Liver (tissue), 9 donors: ENCODE results near the gene ZNF726. TPM values are rescaled to one million over a fixed set of nuclear protein-coding genes. Genes with fewer than 3 reads are reported as not detected.

ENCODE experiments used
- DNase-seq: peaks from one replicate; pipeline ENCODE4 v3.0.0-alpha.2; 2017; ENCODE audit warnings: low spot score
- H3K27ac ChIP-seq, 2 donors: one replicate each; pipeline ENCODE4 v1.7.0; 2013; ENCODE audit warnings: inconsistent platforms in 2 of 2, low read length in 2 of 2, control low read depth in 1 of 2, low read depth in 1 of 2, mild to moderate bottlenecking in 1 of 2
- H3K27me3 ChIP-seq, 4 donors: one replicate each; pipeline versions ENCODE4 v1.6.1 to v1.7.0; 2013; ENCODE audit warnings: low read length in 3 of 4, inconsistent platforms in 1 of 4, mild to moderate bottlenecking in 1 of 4, moderate library complexity in 1 of 4; ENCODE audit not compliant: control insufficient read depth in 4 of 4, insufficient read depth in 4 of 4
- H3K36me3 ChIP-seq, 4 donors: one replicate each; pipeline versions ENCODE4 v1.6.1 to v1.7.0; 2013; ENCODE audit warnings: low read length in 3 of 4, mild to moderate bottlenecking in 3 of 4, low read depth in 1 of 4, moderate library complexity in 1 of 4; ENCODE audit not compliant: control insufficient read depth in 4 of 4, insufficient read depth in 3 of 4
- H3K4me1 ChIP-seq, 4 donors: one replicate each; pipeline versions ENCODE4 v1.6.1 to v1.7.0; 2013; ENCODE audit warnings: low read length in 3 of 4, mild to moderate bottlenecking in 3 of 4, moderate library complexity in 1 of 4; ENCODE audit not compliant: control insufficient read depth in 4 of 4, insufficient read depth in 4 of 4
- H3K4me3 ChIP-seq, 3 donors: one replicate each; pipeline versions ENCODE4 v1.6.1 to v1.7.0; 2013; ENCODE audit warnings: low read length in 3 of 3, control low read depth in 1 of 3, low read depth in 1 of 3, mild to moderate bottlenecking in 1 of 3
- H3K9ac ChIP-seq, 2 donors: one replicate each; pipeline ENCODE4 v1.7.0; 2013; ENCODE audit warnings: low read length in 2 of 2, mild to moderate bottlenecking in 2 of 2, moderate library complexity in 2 of 2, control low read depth in 1 of 2, low read depth in 1 of 2
- H3K9me3 ChIP-seq, 4 donors: one replicate each; pipeline versions ENCODE4 v1.6.1 to v1.7.0; 2013; ENCODE audit warnings: low read length in 3 of 4; ENCODE audit not compliant: control insufficient read depth in 4 of 4
- ATF3 ChIP-seq: IDR thresholded peaks from 2 replicates; pipeline ENCODE4 v1.6.1; 2016; ENCODE audit warnings: antibody characterized with exemption
- EGR1 ChIP-seq, 2 donors: IDR thresholded peaks; 2 replicates each; pipeline ENCODE4 v1.6.1; 2016 to 2018; ENCODE audit warnings: antibody characterized with exemption in 2 of 2, low read depth in 2 of 2
- FOXA1 ChIP-seq: IDR thresholded peaks from 2 replicates; pipeline ENCODE4 v1.6.1; 2016; ENCODE audit warnings: antibody characterized with exemption
- FOXA2 ChIP-seq: IDR thresholded peaks from 2 replicates; pipeline ENCODE4 v1.6.1; 2016; ENCODE audit warnings: antibody characterized with exemption
- GABPA ChIP-seq, 2 donors: IDR thresholded peaks in 1 of 2; conservative IDR thresholded peaks in 1 of 2; 2 replicates each; pipeline ENCODE4 v1.6.1; 2016; ENCODE audit warnings: antibody characterized with exemption in 2 of 2, mild to moderate bottlenecking in 1 of 2, moderate library complexity in 1 of 2
- HNF4A ChIP-seq, 2 donors: conservative IDR thresholded peaks; 2 replicates each; pipeline ENCODE4 v1.6.1; 2016; ENCODE audit warnings: antibody characterized with exemption in 2 of 2, mild to moderate bottlenecking in 2 of 2
- HNF4G ChIP-seq: IDR thresholded peaks from 2 replicates; pipeline ENCODE4 v1.6.1; 2016; ENCODE audit warnings: antibody characterized with exemption
- JUND ChIP-seq, 2 donors: IDR thresholded peaks; 2 replicates each; pipeline ENCODE4 v1.6.1; 2016; ENCODE audit warnings: antibody characterized with exemption in 2 of 2
- MAX ChIP-seq: IDR thresholded peaks from 2 replicates; pipeline ENCODE4 v1.6.1; 2016; ENCODE audit warnings: antibody characterized with exemption
- NR2F2 ChIP-seq: IDR thresholded peaks from 2 replicates; pipeline ENCODE4 v1.6.1; 2016; ENCODE audit warnings: antibody characterized with exemption
- RAD21 ChIP-seq, 2 donors: IDR thresholded peaks; 2 replicates each; pipeline ENCODE4 v1.6.1; 2016; ENCODE audit warnings: antibody characterized with exemption in 2 of 2, mild to moderate bottlenecking in 2 of 2
- RXRA ChIP-seq, 2 donors: IDR thresholded peaks; 2 replicates each; pipeline ENCODE4 v1.6.1; 2017 to 2018; ENCODE audit warnings: antibody characterized with exemption in 2 of 2, mild to moderate bottlenecking in 1 of 2
- SP1 ChIP-seq: IDR thresholded peaks from 2 replicates; pipeline ENCODE4 v1.6.1; 2018; ENCODE audit warnings: antibody characterized with exemption, mild to moderate bottlenecking
- TAF1 ChIP-seq: conservative IDR thresholded peaks from 2 replicates; pipeline ENCODE4 v1.6.1; 2016; ENCODE audit warnings: antibody characterized with exemption, mild to moderate bottlenecking
- YY1 ChIP-seq: IDR thresholded peaks from 2 replicates; pipeline ENCODE4 v1.6.1; 2016; ENCODE audit warnings: antibody characterized with exemption, mild to moderate bottlenecking
- ZBTB33 ChIP-seq: IDR thresholded peaks from 2 replicates; pipeline ENCODE4 v1.6.1; 2016; ENCODE audit warnings: antibody characterized with exemption
- WGBS: extraction: QIAGEN DNeasy Blood & Tissue Kit; methylation state at CpG from one replicate; pipeline ENCODE4 v1.1.7; 2013; 5-methylcytosine and 5-hydroxymethylcytosine counted together
- polyA plus RNA-seq, 2 donors: library from polyadenylated mRNA; stranded (reverse) in 1 of 2; unstranded in 1 of 2; fragments of 200-250 nt in 1 of 2; fragments of >200 nt in 1 of 2; fragmentation: Nextera tagmentation in 1 of 2; extraction: Ambion mirVana in 1 of 2; gene quantifications; one replicate each; pipeline versions ENCODE4 v1.2.1 to v1.2.3, GENCODE V29; 2013 to 2015
- total RNA-seq, 2 donors: library from RNA; depleted of rRNA; stranded (reverse); fragments of >200 nt; gene quantifications; one replicate each; pipeline ENCODE4 v1.2.3, GENCODE V29; 2014
- TF ChIP-seq, protein P1 (sequence below): IDR thresholded peaks from 2 replicates; pipeline ENCODE4 v1.6.1; 2016; ENCODE audit warnings: antibody characterized with exemption, mild to moderate bottlenecking
- TF ChIP-seq, protein P2 (sequence below): fragments of 150-350 bp; IDR thresholded peaks from 2 replicates; pipeline ENCODE4 v1.5.1; 2017; ENCODE audit warnings: improper control_type of control experiment, low read depth, low read length; ENCODE audit not compliant: missing input control
- donor health status: healthy.
- donor health status: healthy.
- donor health status: healthy.
- donor health status: healthy.
- donor health status: healthy.

ZNF726 gene
- total and polyA plus RNA-seq, 4 donors: 0.57 to 8.0 (median 1.1) TPM

GRCh38 chr19:23916991-23917390, 2.3 kb downstream of the ZNF726 start (continued):
- no peak for TF ChIP-seq FOXA1
- TF ChIP-seq ZBTB33: no peak
- TF ChIP-seq MAX: no peak
- no peak for TF ChIP-seq RXRA (IDR thresholded peaks at IDR 0.05)
- no peak for TF ChIP-seq GABPA (IDR thresholded peaks at IDR 0.05 in 1 of 2, conservative IDR thresholded peaks at IDR 0.05 in 1 of 2)
- no peak for TF ChIP-seq EGR1 (IDR thresholded peaks at IDR 0.05; ENCODE audit: low read depth in 2 of 2)
- TF ChIP-seq NR2F2: no peak
- no peak for TF ChIP-seq FOXA2
- no peak for TF ChIP-seq TAF1
- no peak for TF ChIP-seq HNF4G
- no peak for TF ChIP-seq RAD21 (IDR thresholded peaks at IDR 0.05)
- TF ChIP-seq SP1: no peak

GRCh38 chr19:23917856-23918255, 3.2 kb downstream of the ZNF726 start:
- H3K9me3 ChIP-seq: no peaks in the 10 kb centered on the region
- WGBS: 96% methylated on average over 5 of the region's 5 CpGs
- DNase-seq: no peak
- H3K9ac ChIP-seq: no peak overlapping the region
- H3K27me3 ChIP-seq: no peaks in the 10 kb centered on the region
- TF ChIP-seq, protein P1, sequence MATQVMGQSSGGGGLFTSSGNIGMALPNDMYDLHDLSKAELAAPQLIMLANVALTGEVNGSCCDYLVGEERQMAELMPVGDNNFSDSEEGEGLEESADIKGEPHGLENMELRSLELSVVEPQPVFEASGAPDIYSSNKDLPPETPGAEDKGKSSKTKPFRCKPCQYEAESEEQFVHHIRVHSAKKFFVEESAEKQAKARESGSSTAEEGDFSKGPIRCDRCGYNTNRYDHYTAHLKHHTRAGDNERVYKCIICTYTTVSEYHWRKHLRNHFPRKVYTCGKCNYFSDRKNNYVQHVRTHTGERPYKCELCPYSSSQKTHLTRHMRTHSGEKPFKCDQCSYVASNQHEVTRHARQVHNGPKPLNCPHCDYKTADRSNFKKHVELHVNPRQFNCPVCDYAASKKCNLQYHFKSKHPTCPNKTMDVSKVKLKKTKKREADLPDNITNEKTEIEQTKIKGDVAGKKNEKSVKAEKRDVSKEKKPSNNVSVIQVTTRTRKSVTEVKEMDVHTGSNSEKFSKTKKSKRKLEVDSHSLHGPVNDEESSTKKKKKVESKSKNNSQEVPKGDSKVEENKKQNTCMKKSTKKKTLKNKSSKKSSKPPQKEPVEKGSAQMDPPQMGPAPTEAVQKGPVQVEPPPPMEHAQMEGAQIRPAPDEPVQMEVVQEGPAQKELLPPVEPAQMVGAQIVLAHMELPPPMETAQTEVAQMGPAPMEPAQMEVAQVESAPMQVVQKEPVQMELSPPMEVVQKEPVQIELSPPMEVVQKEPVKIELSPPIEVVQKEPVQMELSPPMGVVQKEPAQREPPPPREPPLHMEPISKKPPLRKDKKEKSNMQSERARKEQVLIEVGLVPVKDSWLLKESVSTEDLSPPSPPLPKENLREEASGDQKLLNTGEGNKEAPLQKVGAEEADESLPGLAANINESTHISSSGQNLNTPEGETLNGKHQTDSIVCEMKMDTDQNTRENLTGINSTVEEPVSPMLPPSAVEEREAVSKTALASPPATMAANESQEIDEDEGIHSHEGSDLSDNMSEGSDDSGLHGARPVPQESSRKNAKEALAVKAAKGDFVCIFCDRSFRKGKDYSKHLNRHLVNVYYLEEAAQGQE: no peak
- TF ChIP-seq RAD21 (IDR thresholded peaks at IDR 0.05): no peak
- TF ChIP-seq, protein P2, sequence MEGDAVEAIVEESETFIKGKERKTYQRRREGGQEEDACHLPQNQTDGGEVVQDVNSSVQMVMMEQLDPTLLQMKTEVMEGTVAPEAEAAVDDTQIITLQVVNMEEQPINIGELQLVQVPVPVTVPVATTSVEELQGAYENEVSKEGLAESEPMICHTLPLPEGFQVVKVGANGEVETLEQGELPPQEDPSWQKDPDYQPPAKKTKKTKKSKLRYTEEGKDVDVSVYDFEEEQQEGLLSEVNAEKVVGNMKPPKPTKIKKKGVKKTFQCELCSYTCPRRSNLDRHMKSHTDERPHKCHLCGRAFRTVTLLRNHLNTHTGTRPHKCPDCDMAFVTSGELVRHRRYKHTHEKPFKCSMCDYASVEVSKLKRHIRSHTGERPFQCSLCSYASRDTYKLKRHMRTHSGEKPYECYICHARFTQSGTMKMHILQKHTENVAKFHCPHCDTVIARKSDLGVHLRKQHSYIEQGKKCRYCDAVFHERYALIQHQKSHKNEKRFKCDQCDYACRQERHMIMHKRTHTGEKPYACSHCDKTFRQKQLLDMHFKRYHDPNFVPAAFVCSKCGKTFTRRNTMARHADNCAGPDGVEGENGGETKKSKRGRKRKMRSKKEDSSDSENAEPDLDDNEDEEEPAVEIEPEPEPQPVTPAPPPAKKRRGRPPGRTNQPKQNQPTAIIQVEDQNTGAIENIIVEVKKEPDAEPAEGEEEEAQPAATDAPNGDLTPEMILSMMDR: no peak
- TF ChIP-seq SP1: no peak
- TF ChIP-seq HNF4A (conservative IDR thresholded peaks at IDR 0.05): no peak
- TF ChIP-seq YY1: no peak
- no peak for TF ChIP-seq GABPA (IDR thresholded peaks at IDR 0.05 in 1 of 2, conservative IDR thresholded peaks at IDR 0.05 in 1 of 2)
- no peak for TF ChIP-seq HNF4G
- TF ChIP-seq JUND (IDR thresholded peaks at IDR 0.05): no peak
- TF ChIP-seq TAF1: no peak
- TF ChIP-seq FOXA2: no peak
- TF ChIP-seq RXRA (IDR thresholded peaks at IDR 0.05): no peak
- TF ChIP-seq NR2F2: no peak
- no peak for TF ChIP-seq ATF3
- no peak for TF ChIP-seq FOXA1
- H3K4me3 ChIP-seq: no peak overlapping the region
- H3K27ac ChIP-seq: no peak overlapping the region
- H3K4me1 ChIP-seq: peaks cover 0 to 3% (median 2%) of the 10 kb centered on the region in 4 donors
- peaks cover 0 to 3% (median 0%) of the 10 kb centered on the region in 4 donors for H3K36me3 ChIP-seq
